Astrocyte (in vitro differentiated cells and primary cell): ENCODE results near the gene ADD1. TPM values are rescaled to one million over a fixed set of nuclear protein-coding genes. Genes with fewer than 3 reads are reported as not detected.

Source experiments
- DNase-seq: peaks from one replicate; pipeline ENCODE4 v3.0.0-alpha.2; 2010; ENCODE audit warnings: low read depth
- FAIRE-seq: peaks from 2 replicates; lab custom pipeline; 2011; peaks lifted over from hg19 to GRCh38; lab: Jason Lieb, UNC
- H2AFZ ChIP-seq: 2 replicates; pipeline ENCODE4 v1.6.0; 2012; ENCODE audit warnings: low read depth, low read length, inconsistent platforms
- H3K27ac ChIP-seq: 2 replicates; pipeline ENCODE4 v1.5.1; 2011; ENCODE audit warnings: low read depth, low read length, inconsistent platforms
- H3K27me3 ChIP-seq: 2 replicates; pipeline ENCODE4 v1.6.0; 2011; ENCODE audit warnings: low read length, inconsistent platforms; ENCODE audit not compliant: insufficient read depth
- H3K36me3 ChIP-seq: 2 replicates; pipeline ENCODE4 v1.5.1; 2011; ENCODE audit warnings: low read length, inconsistent platforms; ENCODE audit not compliant: insufficient read depth
- H3K4me1 ChIP-seq: 2 replicates; pipeline ENCODE4 v1.5.1; 2011; ENCODE audit warnings: low read length, inconsistent platforms; ENCODE audit not compliant: insufficient read depth
- H3K4me2 ChIP-seq: 2 replicates; pipeline ENCODE4 v1.6.0; 2012; ENCODE audit warnings: low read length, inconsistent platforms
- H3K4me3 ChIP-seq: 2 replicates; pipeline ENCODE4 v1.5.1; 2011; ENCODE audit warnings: low read depth, mild to moderate bottlenecking, low read length, inconsistent platforms; ENCODE audit not compliant: insufficient read depth
- H3K79me2 ChIP-seq: 2 replicates; pipeline ENCODE4 v1.6.0; 2012; ENCODE audit warnings: mild to moderate bottlenecking, low read length, inconsistent platforms; ENCODE audit not compliant: insufficient read depth
- H3K9ac ChIP-seq: 2 replicates; pipeline ENCODE4 v1.6.0; 2012; ENCODE audit warnings: mild to moderate bottlenecking, low read length, inconsistent platforms
- H3K9me3 ChIP-seq: 2 replicates; pipeline ENCODE4 v1.5.1; 2012; ENCODE audit warnings: low read depth, mild to moderate bottlenecking, low read length, inconsistent platforms; ENCODE audit not compliant: insufficient read depth
- H4K20me1 ChIP-seq: 2 replicates; pipeline ENCODE4 v1.6.0; 2012; ENCODE audit warnings: low read length, inconsistent platforms; ENCODE audit not compliant: insufficient read depth
- H3K27ac Mint-ChIP-seq: one replicate; pipeline ENCODE4 v1.8.0; 2021; ENCODE audit warnings: mild to moderate bottlenecking, mixed read lengths; ENCODE audit not compliant: unreplicated experiment
- H3K27me3 Mint-ChIP-seq: one replicate; pipeline ENCODE4 v1.8.0; 2021; ENCODE audit warnings: low read depth, mixed read lengths; ENCODE audit not compliant: unreplicated experiment
- H3K36me3 Mint-ChIP-seq: one replicate; pipeline ENCODE4 v1.8.0; 2021; ENCODE audit warnings: low read depth, mixed read lengths; ENCODE audit not compliant: unreplicated experiment
- H3K4me1 Mint-ChIP-seq: one replicate; pipeline ENCODE4 v1.8.0; 2021; ENCODE audit warnings: low read depth, mixed read lengths; ENCODE audit not compliant: unreplicated experiment
- H3K4me3 Mint-ChIP-seq: one replicate; pipeline ENCODE4 v1.8.0; 2021; ENCODE audit warnings: mild to moderate bottlenecking, moderate library complexity, mixed read lengths; ENCODE audit not compliant: unreplicated experiment
- H3K9me3 Mint-ChIP-seq: one replicate; pipeline ENCODE4 v1.8.0; 2021; ENCODE audit warnings: mild to moderate bottlenecking, mixed read lengths; ENCODE audit not compliant: unreplicated experiment
- EZH2 ChIP-seq: IDR thresholded peaks from 2 replicates; pipeline ENCODE4 v1.6.1; 2012; ENCODE audit warnings: mild to moderate bottlenecking, low read length, inconsistent platforms; ENCODE audit not compliant: insufficient read depth
- total RNA-seq: library from RNA; stranded (reverse); gene quantifications from 2 replicates; pipeline ENCODE4 v1.2.1, GENCODE V29; 2021
- TF ChIP-seq, protein P1 (sequence below): IDR thresholded peaks from 2 replicates; pipeline ENCODE4 v1.5.1; 2011; ENCODE audit warnings: low read depth, mild to moderate bottlenecking, inconsistent platforms, low read length, moderate library complexity; ENCODE audit not compliant: insufficient read depth

Gene ADD1
- total RNA-seq, 1 donor from 2014 or later, result 280 TPM

DNA sequence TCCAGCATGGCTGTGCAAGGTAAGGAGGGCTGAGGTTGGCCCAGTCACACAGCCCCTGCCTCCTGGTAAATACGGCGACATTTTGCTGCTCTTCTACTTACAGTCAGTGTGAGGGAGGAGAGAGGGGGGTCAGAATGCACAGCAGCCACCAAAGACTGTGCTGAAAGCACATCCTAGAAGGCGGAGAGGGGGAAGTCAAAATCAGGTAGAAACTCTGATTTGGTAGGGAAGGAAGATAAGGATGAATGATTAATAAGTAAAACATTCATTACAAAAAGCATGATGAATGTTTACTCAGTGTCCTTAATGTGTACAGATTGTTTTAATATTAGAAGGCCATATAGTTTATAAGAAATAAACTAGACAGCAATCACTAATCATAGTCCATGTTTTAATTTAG lies 57.5 kb downstream of the ADD1 start:
- H3K9me3 Mint-ChIP-seq, result no peaks in the 10 kb centered on the region
- Histone ChIP-seq H3K4me3 (no peak overlapping the region), H2AFZ (no peak overlapping the region), H3K9ac (no peak overlapping the region), H3K27me3 (no peaks in the 10 kb centered on the region), H3K79me2 (peaks cover 9% of the 10 kb centered on the region), H3K36me3 (peaks cover 62% of the 10 kb centered on the region), H4K20me1 (peaks cover 49% of the 10 kb centered on the region), H3K4me1 (peaks cover 7% of the 10 kb centered on the region), H3K9me3 (no peaks in the 10 kb centered on the region), H3K4me2 (no peak overlapping the region), H3K27ac (no peak overlapping the region)
- no peaks in the 10 kb centered on the region for H3K27me3 Mint-ChIP-seq
- no peak for TF ChIP-seq EZH2
- TF ChIP-seq, protein P1, sequence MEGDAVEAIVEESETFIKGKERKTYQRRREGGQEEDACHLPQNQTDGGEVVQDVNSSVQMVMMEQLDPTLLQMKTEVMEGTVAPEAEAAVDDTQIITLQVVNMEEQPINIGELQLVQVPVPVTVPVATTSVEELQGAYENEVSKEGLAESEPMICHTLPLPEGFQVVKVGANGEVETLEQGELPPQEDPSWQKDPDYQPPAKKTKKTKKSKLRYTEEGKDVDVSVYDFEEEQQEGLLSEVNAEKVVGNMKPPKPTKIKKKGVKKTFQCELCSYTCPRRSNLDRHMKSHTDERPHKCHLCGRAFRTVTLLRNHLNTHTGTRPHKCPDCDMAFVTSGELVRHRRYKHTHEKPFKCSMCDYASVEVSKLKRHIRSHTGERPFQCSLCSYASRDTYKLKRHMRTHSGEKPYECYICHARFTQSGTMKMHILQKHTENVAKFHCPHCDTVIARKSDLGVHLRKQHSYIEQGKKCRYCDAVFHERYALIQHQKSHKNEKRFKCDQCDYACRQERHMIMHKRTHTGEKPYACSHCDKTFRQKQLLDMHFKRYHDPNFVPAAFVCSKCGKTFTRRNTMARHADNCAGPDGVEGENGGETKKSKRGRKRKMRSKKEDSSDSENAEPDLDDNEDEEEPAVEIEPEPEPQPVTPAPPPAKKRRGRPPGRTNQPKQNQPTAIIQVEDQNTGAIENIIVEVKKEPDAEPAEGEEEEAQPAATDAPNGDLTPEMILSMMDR, result no peak
- no peak overlapping the region for H3K27ac Mint-ChIP-seq
- FAIRE-seq, result no peak
- H3K4me3 Mint-ChIP-seq, result no peak overlapping the region
- no peak for DNase-seq
- peaks cover 4% of the 10 kb centered on the region for H3K4me1 Mint-ChIP-seq
- peaks cover 27% of the 10 kb centered on the region for H3K36me3 Mint-ChIP-seq

DNA sequence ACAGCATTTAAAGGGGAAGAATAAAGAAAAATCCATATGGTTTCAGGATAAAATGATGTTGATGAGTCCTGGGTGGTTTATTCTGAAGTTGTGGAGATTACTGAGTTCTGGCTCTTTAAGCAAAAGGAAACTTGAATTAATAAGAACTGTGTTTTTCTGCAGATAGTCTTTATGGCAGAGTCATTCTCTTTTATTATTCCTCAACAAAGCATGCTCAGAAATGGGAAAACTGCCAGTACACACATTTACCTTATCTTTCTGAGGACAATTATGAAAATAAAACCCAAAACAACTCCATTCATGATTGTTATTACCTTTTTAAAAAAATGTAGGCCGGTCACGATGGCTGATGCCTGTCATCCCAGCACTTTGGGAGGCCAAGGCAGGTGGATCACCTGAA lies 58.5 kb downstream of the ADD1 start:
- Histone ChIP-seq H3K9me3 (no peaks in the 10 kb centered on the region), H3K4me1 (peaks cover 7% of the 10 kb centered on the region), H3K4me3 (no peak overlapping the region), H3K36me3 (peaks cover 63% of the 10 kb centered on the region), H3K9ac (no peak overlapping the region), H4K20me1 (peaks cover 44% of the 10 kb centered on the region), H3K27ac (no peak overlapping the region), H3K79me2 (peaks cover 9% of the 10 kb centered on the region), H2AFZ (no peak overlapping the region), H3K27me3 (no peaks in the 10 kb centered on the region), H3K4me2 (no peak overlapping the region)
- H3K36me3 Mint-ChIP-seq, result peaks cover 32% of the 10 kb centered on the region
- FAIRE-seq, result no peak
- H3K4me3 Mint-ChIP-seq, result no peak overlapping the region
- no peak for TF ChIP-seq EZH2
- TF ChIP-seq, protein P1, result no peak
- DNase-seq, result no peak
- H3K27me3 Mint-ChIP-seq, result no peaks in the 10 kb centered on the region
- H3K27ac Mint-ChIP-seq, result no peak overlapping the region
- H3K4me1 Mint-ChIP-seq, result peaks cover 4% of the 10 kb centered on the region
- H3K9me3 Mint-ChIP-seq, result no peaks in the 10 kb centered on the region

DNA sequence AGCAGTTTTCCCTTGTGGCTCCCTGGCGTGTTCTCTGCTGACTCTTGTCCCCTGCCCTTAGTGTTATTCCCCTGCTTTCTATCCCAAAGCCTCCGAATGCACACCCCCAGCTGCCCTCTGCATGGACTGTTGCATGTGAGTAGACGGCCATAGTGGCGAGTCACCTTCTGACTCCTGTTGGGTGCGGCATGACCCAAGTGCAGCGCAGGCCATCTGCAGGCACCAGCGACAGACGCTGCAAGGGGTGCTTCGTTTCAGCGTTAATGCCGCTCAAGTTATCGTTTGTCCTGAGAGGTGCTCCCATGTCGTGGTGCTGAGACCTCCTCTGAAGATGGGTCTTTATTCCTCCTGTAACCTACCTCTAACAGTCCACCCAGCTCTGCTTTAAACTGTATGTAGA lies 61.9 kb downstream of the ADD1 start:
- Histone ChIP-seq H3K27me3 (no peaks in the 10 kb centered on the region), H3K4me2 (no peak overlapping the region), H3K4me1 (peaks cover 7% of the 10 kb centered on the region), H3K27ac (no peak overlapping the region), H3K36me3 (peaks cover 55% of the 10 kb centered on the region), H3K79me2 (peaks cover 7% of the 10 kb centered on the region), H3K9me3 (no peaks in the 10 kb centered on the region), H3K9ac (no peak overlapping the region), H4K20me1 (peaks cover 56% of the 10 kb centered on the region), H3K4me3 (no peak overlapping the region), H2AFZ (no peak overlapping the region)
- no peaks in the 10 kb centered on the region for H3K27me3 Mint-ChIP-seq
- no peaks in the 10 kb centered on the region for H3K9me3 Mint-ChIP-seq
- TF ChIP-seq, protein P1, result no peak
- no peak for TF ChIP-seq EZH2
- DNase-seq (no peak), FAIRE-seq (no peak)
- H3K4me3 Mint-ChIP-seq, result no peak overlapping the region
- peaks cover 4% of the 10 kb centered on the region for H3K4me1 Mint-ChIP-seq
- peaks cover 45% of the 10 kb centered on the region for H3K36me3 Mint-ChIP-seq
- no peak overlapping the region for H3K27ac Mint-ChIP-seq
